HEK293T (cell line): ENCODE results near the gene RWDD4.

Experiments used
- CTCF ChIA-PET: fragments of 350-600 bp; formaldehyde crosslinking; extraction: SDS; loops from one replicate; lab custom pipeline; 2021; ENCODE audit warnings: antibody characterized with exemption, inconsistent platforms; lab: Yijun Ruan, JAX
- POLR2A ChIA-PET: fragments of 350-600 bp; formaldehyde crosslinking; extraction: SDS; loops from one replicate; lab custom pipeline; 2020; ENCODE audit warnings: antibody characterized with exemption, inconsistent platforms; lab: Yijun Ruan, JAX
- DNase-seq: peaks from one replicate; pipeline ENCODE4 v3.0.0; 2012; ENCODE audit warnings: mixed read lengths; ENCODE audit errors: extremely low spot score
- ARNT ChIP-seq: fragments of 450-650 bp; IDR thresholded peaks from 2 replicates; pipeline ENCODE4 v1.6.1; 2017; ENCODE audit warnings: mild to moderate bottlenecking
- BHLHE40 ChIP-seq: fragments of 450-650 bp; IDR thresholded peaks from 2 replicates; pipeline ENCODE4 v1.6.1; 2016; ENCODE audit warnings: mild to moderate bottlenecking, moderate library complexity, borderline replicate concordance
- CTBP1 ChIP-seq: fragments of 450-650 bp; IDR thresholded peaks from 2 replicates; pipeline ENCODE4 v1.6.1; 2016; ENCODE audit warnings: borderline replicate concordance
- ELF4 ChIP-seq: fragments of 450-650 bp; IDR thresholded peaks from 2 replicates; pipeline ENCODE4 v1.6.1; 2017; ENCODE audit warnings: antibody characterized with exemption
- FOXA1 ChIP-seq: fragments of 450-650 bp; IDR thresholded peaks from 2 replicates; pipeline ENCODE4 v1.6.1; 2016; ENCODE audit warnings: mild to moderate bottlenecking
- FOXK2 ChIP-seq: fragments of 450-650 bp; IDR thresholded peaks from 2 replicates; pipeline ENCODE4 v1.6.1; 2016; ENCODE audit warnings: mild to moderate bottlenecking
- FOXM1 ChIP-seq: fragments of 450-650 bp; IDR thresholded peaks from 2 replicates; pipeline ENCODE4 v1.6.1; 2017; ENCODE audit warnings: mild to moderate bottlenecking, borderline replicate concordance
- HDGF ChIP-seq: fragments of 450-650 bp; IDR thresholded peaks from 2 replicates; pipeline ENCODE4 v1.6.1; 2017; ENCODE audit warnings: antibody characterized with exemption, borderline replicate concordance
- L3MBTL2 ChIP-seq: fragments of 450-650 bp; conservative IDR thresholded peaks from 2 replicates; pipeline ENCODE4 v1.6.1; 2016; ENCODE audit warnings: mild to moderate bottlenecking
- LEF1 ChIP-seq: fragments of 450-650 bp; IDR thresholded peaks from 2 replicates; pipeline ENCODE4 v1.6.1; 2017; ENCODE audit warnings: mild to moderate bottlenecking, borderline replicate concordance
- NFRKB ChIP-seq: fragments of 450-650 bp; IDR thresholded peaks from 2 replicates; pipeline ENCODE4 v1.6.1; 2016; ENCODE audit warnings: mild to moderate bottlenecking, moderate library complexity
- PKNOX1 ChIP-seq: fragments of 450-650 bp; IDR thresholded peaks from 2 replicates; pipeline ENCODE4 v1.6.1; 2016
- SP1 ChIP-seq: fragments of 450-650 bp; IDR thresholded peaks from 2 replicates; pipeline ENCODE4 v1.6.1; 2017
- SUZ12 ChIP-seq: fragments of 450-650 bp; IDR thresholded peaks from 2 replicates; pipeline ENCODE4 v1.6.1; 2016; ENCODE audit warnings: mild to moderate bottlenecking
- TARDBP ChIP-seq: fragments of 450-650 bp; IDR thresholded peaks from 2 replicates; pipeline ENCODE4 v1.6.1; 2016
- ZNF384 ChIP-seq: fragments of 450-650 bp; IDR thresholded peaks from 2 replicates; pipeline ENCODE4 v1.6.1; 2016

Gene RWDD4

GRCh38 chr4:183618681-183619080, 40.3 kb downstream of the RWDD4 start:
- DNase-seq: no peak
- CTCF ChIA-PET: interaction anchor here (0.7 kb wide), 1 partner anchor 8 kb away, joined by 3 read pairs; no protein-coding TSS in a partner anchor
- POLR2A ChIA-PET: interaction anchor here (1.7 kb wide), 1 partner anchor 18 kb away, joined by 4 read pairs; no protein-coding TSS in a partner anchor
- no peak for TF ChIP-seq FOXK2
- TF ChIP-seq TARDBP: no peak
- TF ChIP-seq L3MBTL2: no peak
- TF ChIP-seq ARNT: no peak
- TF ChIP-seq ZNF384: no peak
- no peak for TF ChIP-seq SP1
- TF ChIP-seq FOXM1: no peak
- TF ChIP-seq CTBP1: no peak
- TF ChIP-seq ELF4: no peak

- CTCF ChIA-PET: no interaction called here
- TF ChIP-seq SP1 (no peak), HDGF (no peak), LEF1 (no peak), PKNOX1 (no peak), L3MBTL2 (no peak), SUZ12 (no peak), ZNF384 (no peak), FOXA1 (no peak), ELF4 (no peak), NFRKB (no peak), ARNT (no peak), TARDBP (no peak), BHLHE40 (no peak), CTBP1 (no peak), FOXK2 (no peak), FOXM1 (no peak)
These were observed 41.9 kb downstream of the RWDD4 start for GRCh38 chr4:183617075-183617474.

GRCh38 chr4:183612329-183613250, 46.4 kb downstream of the RWDD4 start:
- POLR2A ChIA-PET: interaction anchor here (0.7 kb wide), 1 partner anchor 47 kb away, joined by 3 read pairs; no protein-coding TSS in a partner anchor
- no peak for DNase-seq
- CTCF ChIA-PET: interaction anchor here (1.8 kb wide), 1 partner anchor 12 kb away, joined by 7 read pairs; no protein-coding TSS in a partner anchor

More at GRCh38 chr4:183617075-183617474, 41.9 kb downstream of the RWDD4 start:
- POLR2A ChIA-PET: interaction anchor here (1.4 kb wide), 1 partner anchor 113 kb away, joined by 3 read pairs; no protein-coding TSS in a partner anchor
- DNase-seq: no peak

GRCh38 chr4:183611210-183611830, 47.7 kb downstream of the RWDD4 start:
- ChIA-PET CTCF (interaction anchor here (0.6 to 1.7 kb wide), 2 partner anchors 8 to 11 kb away, joined by 3 to 6 read pairs; no protein-coding TSS in a partner anchor), POLR2A (interaction anchor here (0.7 to 1.1 kb wide), 2 partner anchors 9 to 48 kb away, joined by 3 read pairs; no protein-coding TSS in a partner anchor)
- TF ChIP-seq NFRKB: no peak
- no peak for TF ChIP-seq ARNT
- TF ChIP-seq SUZ12: no peak
- no peak for TF ChIP-seq CTBP1
- no peak for TF ChIP-seq TARDBP
- no peak for TF ChIP-seq L3MBTL2
- TF ChIP-seq HDGF: no peak
- TF ChIP-seq FOXA1: no peak
- no peak for TF ChIP-seq LEF1
- no peak for TF ChIP-seq BHLHE40
- no peak for TF ChIP-seq FOXM1
- TF ChIP-seq FOXK2: no peak
- no peak for TF ChIP-seq ZNF384
- no peak for TF ChIP-seq PKNOX1
- no peak for DNase-seq

More at GRCh38 chr4:183612329-183613250, 46.4 kb downstream of the RWDD4 start:
- no peak for TF ChIP-seq FOXA1

- CTCF ChIA-PET: interaction anchor here (0.6 to 1.7 kb wide), 2 partner anchors 9 to 10 kb away, joined by 3 to 6 read pairs; no protein-coding TSS in a partner anchor
- no peak for DNase-seq
- no peak for TF ChIP-seq FOXK2
- TF ChIP-seq TARDBP: no peak
- no peak for TF ChIP-seq FOXA1
- TF ChIP-seq HDGF: no peak
- no peak for TF ChIP-seq PKNOX1
- no peak for TF ChIP-seq CTBP1
- TF ChIP-seq ZNF384: no peak
- TF ChIP-seq NFRKB: no peak
- TF ChIP-seq SUZ12: no peak
- TF ChIP-seq FOXM1: no peak
- TF ChIP-seq ARNT: no peak
- TF ChIP-seq L3MBTL2: no peak
- no peak for TF ChIP-seq BHLHE40
- TF ChIP-seq LEF1: no peak
- TF ChIP-seq ELF4: no peak
- TF ChIP-seq SP1: no peak
- POLR2A ChIA-PET: interaction anchor here (1.1 kb wide), 1 partner anchor 8 kb away, joined by 3 read pairs; no protein-coding TSS in a partner anchor
These were observed 48.4 kb downstream of the RWDD4 start for GRCh38 chr4:183610613-183611012.
